T-helper 1 cell (primary cell): ENCODE results near the gene DMBT1.
"Not testable (repeated sequence)": the region's sequence is repeated elsewhere in the genome, so short reads cannot be mapped to it uniquely, and the experiment has no call there.

Experiments used
- DNase-seq, 5 donors: peaks; one replicate each; pipeline ENCODE4 v3.0.0-alpha.2; 2012 to 2020

The DMBT1 gene

GRCh38 chr10:122549636-122550035, 10.9 kb upstream of the DMBT1 start:
- DNase-seq: no peak

DNA sequence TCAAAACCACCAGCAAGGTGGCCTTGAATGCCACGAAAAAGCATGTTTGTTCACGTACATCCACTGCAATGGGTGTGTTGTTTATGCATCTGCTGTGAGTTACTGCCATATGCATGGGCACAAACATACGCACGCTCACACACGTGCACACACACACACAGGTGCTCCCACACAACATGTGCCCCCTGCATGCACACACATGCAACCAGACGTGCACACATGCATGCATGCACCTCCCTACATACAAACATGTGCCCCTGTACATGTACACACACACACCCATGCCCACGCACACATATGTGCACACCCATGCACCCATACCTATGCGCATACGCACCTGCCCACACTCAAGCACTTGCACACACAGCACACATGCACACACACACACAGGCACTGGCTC, 10.1 kb upstream of the DMBT1 start:
- DNase-seq: no peak

GRCh38 chr10:122550983-122551382, 9.6 kb upstream of the DMBT1 start:
- no peak for DNase-seq

DNA sequence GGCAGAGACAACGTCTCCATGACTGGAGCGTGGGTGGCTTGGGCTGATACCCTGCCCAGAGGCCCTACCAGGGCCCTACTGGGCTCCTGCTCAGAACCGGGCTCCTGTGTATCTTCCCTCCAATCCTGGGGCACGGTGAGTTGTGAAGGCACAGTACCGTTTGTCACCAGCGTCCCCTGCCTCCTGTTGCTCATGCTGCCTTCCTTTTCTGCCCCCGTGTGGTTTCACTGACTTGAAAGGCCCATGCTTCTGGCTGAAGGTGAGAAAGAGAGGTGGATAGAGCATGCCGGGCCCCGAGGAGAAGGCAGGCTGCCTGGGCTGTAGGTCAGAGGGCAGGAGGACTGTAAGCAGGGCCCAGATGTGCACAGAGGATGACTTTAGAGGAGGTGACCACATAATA, 9.1 kb upstream of the DMBT1 start:
- peak in 3 of 5 donors; percentile 6 to 30 (median 9) for DNase-seq

DNA sequence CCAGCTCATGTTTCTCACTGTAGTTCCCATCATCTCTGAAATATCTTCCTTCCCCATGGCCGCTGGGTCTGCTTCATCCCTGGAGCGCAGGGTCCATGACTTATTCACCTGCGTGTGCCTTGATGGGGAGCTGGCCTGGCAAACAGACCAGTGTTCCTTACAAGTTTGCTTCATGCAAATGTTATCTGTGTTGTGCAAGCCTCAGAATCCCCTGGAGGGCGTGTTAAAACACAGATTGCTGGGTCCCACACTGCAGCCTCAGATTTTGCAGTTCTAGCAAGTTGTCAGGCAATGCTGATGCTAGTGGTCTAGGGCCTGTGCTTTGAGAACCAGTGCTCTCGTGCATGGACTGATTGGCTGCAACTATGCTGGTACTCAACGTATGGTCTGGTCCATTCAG, 7.2 kb upstream of the DMBT1 start:
- DNase-seq: no peak

- no peak for DNase-seq
Observed at GRCh38 chr10:122554131-122555036, 6.2 kb upstream of the DMBT1 start.

DNA sequence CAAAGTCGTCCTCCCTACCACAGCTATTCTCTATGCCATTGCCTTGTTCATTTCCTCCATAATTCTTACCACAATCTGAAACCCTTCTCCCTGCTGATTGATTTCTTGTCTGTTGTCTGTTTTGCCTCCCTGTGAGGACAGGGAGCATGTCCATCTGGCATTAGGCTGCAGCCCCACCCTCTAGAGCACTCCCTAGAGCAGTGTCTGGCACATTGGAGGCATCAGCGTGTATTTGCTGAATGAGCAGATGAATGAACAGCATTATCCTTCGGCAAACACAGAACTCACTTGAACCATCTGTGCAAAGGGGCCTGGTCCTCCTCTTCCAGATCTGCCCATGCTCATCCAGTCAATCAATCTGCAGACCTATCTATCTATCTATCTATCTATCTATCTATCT, 5.1 kb upstream of the DMBT1 start:
- DNase-seq: no peak

DNA sequence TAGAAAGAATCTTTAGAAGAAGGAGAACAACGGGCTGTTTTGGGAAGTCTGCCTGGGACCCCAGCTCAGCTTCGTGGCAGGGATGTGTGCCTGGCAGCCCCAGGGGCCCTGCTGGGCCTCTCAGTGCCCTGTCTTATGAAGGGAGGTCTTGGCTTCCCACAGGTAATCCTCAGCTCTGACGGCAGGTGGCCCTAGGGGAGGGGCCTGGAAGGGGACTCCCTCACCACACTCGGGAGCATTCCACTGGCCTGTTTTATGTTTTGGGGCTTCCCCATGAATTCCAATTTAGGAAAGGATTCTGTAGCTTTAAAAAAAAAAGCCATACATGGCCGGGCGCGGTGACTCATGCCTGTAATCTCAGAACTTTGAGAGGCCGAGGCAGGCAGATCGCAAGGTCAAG, 3.0 kb upstream of the DMBT1 start:
- no peak for DNase-seq

- DNase-seq: no peak
Observed at GRCh38 chr10:122558452-122558851, 2.1 kb upstream of the DMBT1 start.

DNA sequence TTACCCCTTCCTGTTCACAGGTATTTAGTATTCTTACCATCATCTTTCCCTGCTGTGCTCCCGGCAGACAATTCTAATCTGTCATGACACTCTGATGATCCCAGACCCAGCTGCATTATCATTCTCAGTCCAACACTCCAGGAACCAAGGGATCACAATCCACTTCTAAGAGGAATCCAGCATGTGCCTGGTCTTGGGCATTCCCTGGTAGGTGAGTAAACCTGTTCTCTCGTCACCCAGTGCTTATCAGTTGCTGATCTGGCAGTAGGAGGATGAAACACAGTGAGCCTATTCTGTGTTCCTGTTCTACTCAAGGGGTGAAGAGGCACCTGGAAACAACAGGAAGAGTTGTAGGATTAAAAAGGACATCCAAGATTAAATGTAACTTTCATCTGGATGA, 1.3 kb upstream of the DMBT1 start:
- DNase-seq: no peak

- DNase-seq: no peak
Observed at GRCh38 chr10:122561212-122561611, 658 bp downstream of the DMBT1 start.

- DNase-seq: no peak
Observed at GRCh38 chr10:122561792-122562191, 1.2 kb downstream of the DMBT1 start.

DNA sequence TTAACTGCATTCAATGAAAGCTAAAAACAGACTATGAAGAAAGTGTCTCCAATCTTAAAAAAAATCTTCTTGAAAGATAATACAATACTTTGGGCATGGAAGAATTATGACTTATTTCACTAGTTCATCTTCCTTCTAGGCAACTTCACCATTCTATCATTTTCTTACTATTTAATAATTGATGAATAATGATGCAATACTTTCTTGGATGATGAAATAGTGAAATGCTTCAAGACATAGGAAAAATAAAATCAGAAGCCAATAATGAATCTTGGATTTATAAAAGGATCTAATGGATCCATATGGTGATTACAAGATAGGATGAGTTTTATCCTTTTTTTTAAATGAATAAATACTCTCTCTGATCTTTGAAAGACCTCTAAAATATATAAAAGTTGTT, 4.4 kb downstream of the DMBT1 start:
- no peak for DNase-seq

DNA sequence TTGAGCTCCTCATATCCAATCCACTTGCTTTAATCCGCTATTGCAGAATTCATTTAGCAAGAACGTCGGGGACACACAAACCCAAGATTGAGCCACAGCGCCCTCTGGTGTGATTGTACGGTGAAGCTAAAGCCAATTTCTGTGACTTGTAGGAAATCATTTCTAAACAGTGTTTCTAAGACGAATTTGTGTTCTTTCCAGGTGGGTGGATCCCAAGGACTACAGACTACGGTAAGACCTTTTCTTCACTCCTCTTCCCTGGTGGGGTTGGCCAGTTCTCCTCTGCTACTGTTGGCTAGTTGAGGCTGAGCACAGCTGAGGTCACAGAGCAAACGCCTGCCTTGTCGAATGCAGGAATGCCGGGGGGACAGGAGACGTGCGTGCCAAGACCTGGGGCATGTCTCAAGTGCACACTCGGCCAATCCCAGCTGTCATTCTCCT, 5.2 kb downstream of the DMBT1 start:
- DNase-seq: peak; percentile 34 to 63 (median 51)

- no peak for DNase-seq
Observed at GRCh38 chr10:122566632-122567031, 6.1 kb downstream of the DMBT1 start.

GRCh38 chr10:122567056-122567660, 6.6 kb downstream of the DMBT1 start:
- peak in 2 of 5 donors; percentile 6 to 11 for DNase-seq

- no peak for DNase-seq
Observed at GRCh38 chr10:122568551-122568950, 8.0 kb downstream of the DMBT1 start.

GRCh38 chr10:122570920-122571319, 10.4 kb downstream of the DMBT1 start:
- no peak for DNase-seq

GRCh38 chr10:122571892-122572291, 11.3 kb downstream of the DMBT1 start:
- no peak for DNase-seq

GRCh38 chr10:122575776-122576175, 15.2 kb downstream of the DMBT1 start:
- DNase-seq: no peak

DNA sequence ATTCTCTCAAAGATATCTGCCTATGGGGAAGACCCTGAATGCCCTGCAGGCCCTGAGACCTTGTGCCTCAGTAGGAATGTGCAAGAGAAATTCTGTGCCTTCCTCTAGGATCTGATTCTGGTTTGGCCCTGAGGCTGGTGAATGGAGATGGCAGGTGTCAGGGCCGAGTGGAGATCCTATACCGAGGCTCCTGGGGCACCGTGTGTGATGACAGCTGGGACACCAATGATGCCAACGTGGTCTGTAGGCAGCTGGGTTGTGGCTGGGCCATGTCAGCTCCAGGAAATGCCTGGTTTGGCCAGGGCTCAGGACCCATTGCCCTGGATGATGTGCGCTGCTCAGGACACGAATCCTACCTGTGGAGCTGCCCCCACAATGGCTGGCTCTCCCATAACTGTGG, 15.7 kb downstream of the DMBT1 start:
- no peak for DNase-seq

DNA sequence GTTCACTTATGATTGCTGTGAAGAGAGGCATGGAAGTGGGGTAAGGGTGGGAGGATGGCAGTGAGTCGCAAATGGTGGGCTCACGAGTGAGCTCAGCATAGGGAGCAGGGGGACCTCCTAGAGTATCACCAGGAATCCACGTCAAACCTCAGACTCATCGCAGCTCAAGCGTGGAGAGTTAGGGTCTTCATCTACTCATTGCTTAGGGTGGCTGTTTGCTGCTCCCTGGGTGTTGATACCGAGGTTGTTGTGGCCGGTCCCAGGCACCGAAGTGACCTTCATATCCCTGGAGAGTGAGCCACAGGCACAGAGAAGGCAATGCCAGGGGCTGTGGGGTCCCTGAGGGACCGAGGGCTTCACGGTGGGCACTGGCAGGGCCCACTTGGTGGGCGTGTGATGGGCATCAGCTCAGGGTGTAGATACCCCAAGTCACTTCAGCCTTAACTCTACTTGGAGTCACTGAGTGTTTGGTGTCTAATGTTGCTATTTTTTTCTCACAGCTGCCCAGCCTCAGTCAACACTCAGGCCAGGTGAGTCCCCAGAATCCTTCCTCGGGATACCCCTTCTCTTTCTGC, 16.8 kb downstream of the DMBT1 start:
- no peak for DNase-seq

GRCh38 chr10:122586070-122586469, 25.5 kb downstream of the DMBT1 start:
- DNase-seq: not testable (repeated sequence)
